Activated CD4-positive, alpha-beta T cell treated with anti-CD3 and anti-CD28 coated beads for 1 hour (primary cell): ENCODE measurements around the gene CORO2A.
"Not testable (repeated sequence)": the region's sequence is repeated elsewhere in the genome, so short reads cannot be mapped to it uniquely, and the experiment has no call there.

Source experiments
- DNase-seq: peaks from one replicate; pipeline ENCODE4 v3.0.0-alpha.2; 2020

Gene CORO2A

DNA sequence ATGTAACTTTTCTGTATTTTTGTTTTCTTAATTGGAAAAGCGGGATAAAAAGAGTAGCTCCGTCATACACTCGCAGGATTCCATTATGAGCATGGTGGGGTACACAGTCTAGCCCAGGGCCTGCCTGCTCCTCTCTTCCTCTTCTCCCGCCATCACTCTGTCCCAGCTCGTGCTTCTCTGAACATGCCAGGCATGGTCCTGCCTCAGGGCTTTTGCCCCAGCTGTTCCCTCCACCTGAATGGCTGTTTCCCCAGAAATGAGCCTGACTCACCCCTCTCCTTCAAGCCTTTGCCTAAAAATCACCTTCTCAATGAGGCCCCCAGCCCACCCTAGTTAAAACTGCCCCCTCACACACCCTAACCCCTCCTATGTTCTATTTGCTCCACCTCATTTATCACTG lies 4.5 kb downstream of the CORO2A start:
- DNase-seq = no peak

DNA sequence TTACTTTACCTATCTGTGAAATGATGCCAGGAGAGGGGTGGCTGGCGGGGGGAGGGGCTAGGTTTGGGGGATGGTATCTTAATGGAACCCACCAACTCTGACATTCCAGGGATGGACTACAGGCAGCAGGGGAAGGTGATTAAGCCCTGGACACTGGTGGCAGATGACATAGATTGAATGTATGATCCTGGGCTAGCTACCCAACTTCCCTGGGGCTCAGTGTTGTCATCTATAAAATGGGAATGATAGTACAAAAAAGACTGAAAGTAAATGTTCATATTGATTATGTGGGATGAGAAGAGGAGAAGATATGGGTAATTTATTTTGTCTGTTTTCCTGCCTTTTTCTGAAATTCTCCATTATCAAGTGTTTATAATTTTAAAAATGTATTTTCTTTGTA lies 6.2 kb downstream of the CORO2A start:
- DNase-seq = no peak

DNA sequence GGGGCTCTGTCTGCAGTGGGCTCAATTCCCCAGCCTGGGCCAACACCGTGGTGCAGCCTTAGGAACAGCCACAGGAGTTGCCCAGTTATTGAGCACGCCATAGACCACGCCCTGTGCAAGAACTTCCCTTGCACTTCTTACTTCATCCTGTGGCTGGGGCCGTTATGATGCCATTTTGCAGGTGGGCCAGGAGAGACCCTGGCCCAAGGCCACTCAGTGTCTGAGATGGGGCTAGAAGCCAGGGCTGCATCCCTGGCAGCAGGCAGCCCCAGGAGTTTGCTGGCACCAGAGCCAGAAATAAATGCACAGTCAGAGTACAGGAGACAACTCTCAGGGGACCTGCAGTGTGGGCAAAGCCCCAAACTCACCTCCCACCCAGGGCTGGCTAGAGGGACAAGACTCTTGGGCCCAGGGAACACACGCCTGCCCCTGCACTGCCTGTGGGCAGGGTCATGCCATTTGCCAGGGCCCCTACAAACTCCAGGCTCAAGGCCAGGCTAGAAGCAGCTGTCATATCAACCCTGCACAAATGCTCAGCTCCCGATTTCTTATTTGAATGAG lies 6.7 kb downstream of the CORO2A start:
- no peak for DNase-seq

DNA sequence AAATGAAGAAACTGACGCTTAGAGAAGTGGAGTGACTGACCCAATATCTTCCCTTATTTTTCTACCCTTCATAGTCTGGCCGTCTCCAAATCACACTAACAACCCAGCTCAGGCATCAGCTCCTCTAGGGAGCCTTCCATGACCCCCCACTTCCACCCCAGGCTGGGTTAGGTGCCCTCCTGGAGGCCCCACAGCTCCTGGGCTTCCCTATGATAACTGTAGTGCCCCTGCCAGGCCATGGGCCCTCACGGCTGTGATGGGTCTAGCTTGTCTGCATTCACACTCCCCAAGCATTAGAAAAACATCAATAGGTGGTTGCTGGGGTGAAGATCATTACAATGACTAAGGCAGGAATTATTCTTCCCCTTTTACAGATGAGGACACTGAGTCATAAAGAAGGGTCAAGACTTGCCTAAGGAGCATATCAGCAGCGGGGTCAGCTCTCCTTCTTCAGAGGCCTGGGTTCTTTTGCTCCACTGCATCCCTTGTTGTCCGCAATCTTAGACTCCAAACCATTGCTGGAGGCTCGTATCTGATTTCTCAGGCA lies 7.3 kb downstream of the CORO2A start:
- no peak for DNase-seq

DNA sequence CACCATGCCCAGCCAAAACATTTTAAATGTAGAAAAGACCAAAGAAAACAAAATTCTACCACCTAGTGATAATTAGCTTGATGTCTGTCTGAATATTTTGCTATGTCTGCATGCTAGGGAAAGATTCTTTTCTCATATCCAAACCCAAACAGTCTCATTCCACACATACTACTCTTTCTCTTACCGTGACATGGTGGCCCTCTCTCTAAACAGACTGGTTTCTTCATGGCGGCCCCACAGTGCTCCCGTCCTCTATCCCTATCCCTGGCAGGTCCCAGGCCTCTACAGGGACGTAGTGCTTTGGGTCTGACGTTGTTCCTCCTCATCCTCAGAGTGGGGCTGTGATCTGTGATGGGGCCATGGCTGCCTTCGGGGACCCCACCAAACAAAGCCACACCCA lies 8.1 kb downstream of the CORO2A start:
- no peak for DNase-seq

DNA sequence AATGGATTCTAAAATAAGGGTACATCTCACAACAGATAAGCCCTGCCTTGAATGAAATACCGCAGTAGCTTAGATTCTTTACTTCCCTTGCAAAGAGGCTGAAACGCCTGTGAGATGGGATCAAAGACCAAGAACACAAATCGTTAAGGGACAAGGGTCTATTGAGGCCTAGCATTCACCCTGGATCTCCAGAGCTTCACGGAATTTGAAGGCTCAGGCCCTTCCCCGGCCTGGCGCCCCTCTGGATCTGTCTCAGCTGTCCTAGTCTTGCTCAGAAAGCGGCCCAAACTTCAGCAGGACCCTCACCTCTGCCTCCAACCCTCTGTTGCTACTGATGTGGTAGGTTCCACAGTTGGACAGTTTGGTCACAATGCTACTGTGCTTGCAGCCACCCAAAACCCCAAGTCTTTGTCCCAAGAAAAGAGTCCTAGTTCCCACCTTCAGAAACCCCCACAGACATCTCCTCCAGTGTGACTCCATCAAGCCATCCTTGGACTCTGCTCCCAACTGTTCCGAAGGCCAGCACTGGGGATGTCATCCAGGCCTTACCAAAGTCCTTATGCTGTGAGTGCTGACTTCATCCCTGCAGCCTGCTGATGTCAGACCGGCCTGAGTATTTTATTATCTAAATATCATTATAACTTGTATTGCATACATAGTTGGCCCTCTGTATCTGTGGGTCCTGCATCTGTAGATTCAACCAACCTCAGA lies 9.4 kb downstream of the CORO2A start:
- DNase-seq = no peak

DNA sequence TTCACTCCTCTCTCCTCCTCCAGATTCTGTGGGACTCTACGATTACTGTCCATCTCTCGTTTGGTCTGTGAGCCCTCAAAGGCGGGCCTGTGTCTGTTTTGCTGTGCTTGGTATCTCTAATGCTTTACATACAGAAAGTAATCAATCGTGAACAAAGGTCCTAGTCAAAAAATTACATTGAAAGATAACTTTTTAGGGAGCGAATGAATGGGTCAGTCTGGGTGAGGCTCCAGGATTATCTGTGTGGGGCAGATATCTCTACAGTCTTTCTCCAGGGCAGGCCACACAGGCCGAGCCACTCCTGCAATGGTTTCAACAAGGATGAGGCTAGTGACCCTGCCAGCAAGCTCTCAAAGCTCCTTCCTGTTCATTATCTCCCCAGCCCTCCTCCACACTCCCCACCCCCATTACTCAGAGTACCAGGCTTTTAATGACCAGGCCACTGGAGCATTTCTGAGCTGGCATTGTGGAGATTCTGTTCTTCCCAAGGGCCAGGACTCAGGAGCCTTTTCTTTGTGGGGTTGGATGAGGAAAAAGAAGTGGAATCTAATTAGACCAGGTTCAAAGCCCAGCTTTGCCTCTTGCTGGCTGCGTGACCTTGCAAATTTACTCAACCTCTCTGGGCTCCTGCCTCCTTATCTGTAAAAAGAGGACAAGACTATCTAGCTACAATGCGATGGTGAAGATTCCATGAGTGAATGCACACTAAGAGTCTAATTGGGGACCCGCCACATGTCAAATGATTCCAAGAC lies 10.2 kb downstream of the CORO2A start:
- DNase-seq = no peak

DNA sequence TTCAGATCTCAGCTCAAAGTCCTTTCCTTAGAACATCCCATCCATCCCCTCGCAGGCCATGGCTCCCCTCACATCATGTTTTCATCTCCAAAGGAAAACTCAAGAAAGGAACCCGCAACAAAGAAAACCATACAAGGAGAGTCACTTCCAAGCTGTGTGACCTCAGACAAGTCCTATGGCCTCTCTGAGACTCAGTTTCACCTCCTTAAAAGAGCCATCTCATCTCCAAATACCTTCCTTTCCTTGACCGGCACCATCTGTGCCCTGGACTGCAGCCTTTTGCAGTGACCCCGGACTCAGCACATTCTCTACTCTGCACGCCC lies 10.7 kb downstream of the CORO2A start:
- DNase-seq = no peak

DNA sequence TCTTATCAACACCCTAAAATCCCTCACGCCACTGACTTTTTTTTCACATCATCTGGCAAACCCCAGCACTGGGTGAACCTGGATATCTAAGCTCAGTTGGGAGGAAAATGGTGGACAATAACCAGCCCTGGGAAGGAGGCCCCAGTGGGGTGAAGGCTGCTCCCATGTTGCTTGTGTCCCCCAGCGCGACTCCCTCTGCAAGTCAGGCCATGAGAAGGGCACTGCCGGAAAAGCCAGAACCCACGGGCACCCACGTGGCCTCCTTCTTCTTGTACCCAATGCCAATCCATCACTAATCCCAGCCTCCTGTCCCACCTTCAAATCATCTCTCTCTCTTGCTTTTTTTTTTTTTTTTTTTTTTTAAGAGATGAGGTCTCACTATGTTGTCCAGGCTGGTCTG lies 11.4 kb downstream of the CORO2A start:
- DNase-seq = no peak

DNA sequence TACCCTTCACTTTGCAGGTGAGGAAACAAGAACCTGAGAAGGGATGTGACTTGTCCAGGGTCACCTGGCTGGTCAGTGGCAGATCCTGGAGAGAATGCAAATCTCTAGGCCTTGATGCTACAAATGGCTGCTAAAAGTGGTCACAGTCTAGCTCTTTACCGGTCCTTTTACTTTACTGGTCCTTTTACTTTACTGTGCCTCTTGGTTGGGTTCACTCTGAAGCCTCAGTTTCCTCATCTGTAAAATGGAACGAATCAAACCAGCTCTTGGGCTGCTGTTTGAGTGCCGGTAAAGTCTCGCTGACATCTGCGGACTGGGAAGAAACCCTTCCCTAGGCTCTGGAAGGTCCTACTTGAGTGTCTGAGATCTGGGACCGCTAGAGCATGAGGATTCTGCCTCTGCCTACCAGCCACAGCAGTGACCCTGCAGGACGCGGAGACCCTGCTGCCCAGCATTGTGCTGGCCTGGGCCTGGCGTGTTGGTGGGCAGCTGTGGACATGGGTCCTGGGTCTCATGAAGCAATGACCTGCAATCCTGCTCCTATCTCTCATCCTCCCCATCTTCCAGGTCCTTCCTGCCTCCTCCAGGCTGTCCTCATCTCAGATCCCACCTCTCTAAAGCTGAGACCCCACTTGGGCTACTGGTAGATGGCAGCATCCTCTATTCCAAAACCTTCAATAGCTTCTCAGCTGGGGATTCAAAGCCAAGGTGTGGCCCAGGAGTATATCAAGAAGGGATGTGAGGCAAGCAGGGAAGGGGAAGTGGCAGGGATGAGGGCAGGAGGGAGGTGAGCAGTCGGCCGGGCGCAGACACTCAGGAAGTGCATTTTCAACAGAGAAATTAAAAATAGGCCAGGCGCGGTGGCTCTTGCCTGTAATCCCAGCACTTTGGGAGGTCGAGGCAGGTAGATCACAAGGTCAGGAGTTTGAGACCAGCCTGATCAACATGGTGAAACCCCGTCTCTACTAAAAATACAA lies 13.3 kb downstream of the CORO2A start:
- no peak for DNase-seq

DNA sequence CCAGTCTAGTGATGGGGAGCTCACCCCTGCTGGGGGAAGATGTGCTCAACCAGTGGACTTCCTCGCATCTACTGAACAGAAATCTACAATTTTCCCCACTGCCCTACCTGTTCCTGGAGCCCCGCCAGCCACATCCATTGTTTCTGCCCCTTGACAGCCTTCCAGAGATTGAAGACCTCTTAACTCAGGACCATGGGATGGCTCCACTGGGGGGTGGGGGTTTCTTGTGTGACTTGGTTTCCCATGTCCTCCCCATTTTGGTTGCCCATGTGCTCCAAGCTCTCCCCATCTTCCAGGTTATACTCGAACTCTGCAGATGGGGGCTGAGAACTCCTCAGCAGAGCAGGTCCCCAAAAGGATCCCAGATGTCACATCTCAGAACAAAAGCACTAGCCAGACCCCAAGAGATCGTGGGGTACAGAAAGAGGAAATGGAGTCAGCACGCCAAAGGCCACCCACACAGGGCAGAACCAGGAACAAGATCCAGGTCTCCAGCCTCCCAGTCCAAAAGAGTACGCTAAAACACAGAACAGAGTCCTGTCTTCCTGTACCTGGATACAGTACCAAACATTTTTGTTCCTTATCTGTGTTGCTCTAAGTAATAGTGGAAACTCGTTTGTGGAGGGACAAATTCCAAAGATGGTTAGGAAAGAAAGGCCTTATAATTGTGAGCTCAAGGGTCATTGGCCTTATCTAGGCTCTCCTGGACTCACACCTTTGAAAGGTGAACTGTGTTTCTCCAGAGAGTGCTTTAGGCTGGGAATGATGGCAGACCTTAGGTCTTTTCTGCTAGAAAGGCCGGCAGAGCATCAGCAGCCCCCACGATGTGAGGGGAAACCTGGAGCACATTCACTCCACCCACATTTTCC lies 15.8 kb downstream of the CORO2A start:
- no peak for DNase-seq

DNA sequence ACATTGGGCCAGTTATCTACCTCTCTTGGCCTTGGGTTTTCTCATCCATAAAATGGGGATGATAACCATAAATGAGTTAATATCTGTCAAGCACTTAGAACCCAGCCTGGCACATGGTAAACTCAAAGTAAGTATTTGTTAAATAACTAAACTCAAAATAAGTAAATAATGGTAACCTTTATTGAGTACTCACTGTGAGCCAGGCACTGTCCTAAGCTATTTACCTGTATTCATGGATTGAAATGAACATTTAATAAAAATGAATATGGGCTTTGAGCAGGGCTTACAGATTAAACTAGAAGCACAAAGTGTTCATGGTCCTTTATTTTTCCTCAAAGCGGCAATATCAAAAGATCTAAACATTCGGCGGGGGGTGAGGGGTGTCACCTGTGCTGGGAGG lies 16.7 kb downstream of the CORO2A start:
- no peak for DNase-seq

DNA sequence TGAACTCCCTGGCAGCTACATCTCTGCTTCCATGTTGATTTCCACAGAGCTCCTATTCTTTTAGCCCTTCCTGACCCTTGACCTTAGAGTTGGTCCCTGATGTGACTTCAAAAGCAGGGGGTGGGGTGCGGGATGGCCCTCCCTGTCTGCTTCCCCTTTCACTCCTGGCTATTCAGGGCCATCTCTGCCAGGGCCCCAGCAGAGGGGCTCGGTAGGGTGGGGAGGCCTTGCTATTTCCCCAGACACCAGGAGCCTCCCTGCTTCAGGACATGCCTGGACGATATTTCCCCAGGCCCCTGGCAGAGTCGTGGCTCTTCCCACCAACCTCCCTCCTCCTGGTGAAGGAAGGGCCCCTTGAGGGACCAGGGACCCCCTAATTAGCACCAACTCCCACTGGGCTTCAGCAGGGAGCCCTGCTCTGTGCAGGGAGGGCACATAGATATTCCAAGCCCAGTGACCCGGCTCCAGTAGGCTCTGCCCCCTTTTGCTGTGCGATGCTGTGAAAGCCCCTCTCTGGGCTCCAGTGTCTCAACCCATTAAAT lies 17.3 kb downstream of the CORO2A start:
- no peak for DNase-seq

DNA sequence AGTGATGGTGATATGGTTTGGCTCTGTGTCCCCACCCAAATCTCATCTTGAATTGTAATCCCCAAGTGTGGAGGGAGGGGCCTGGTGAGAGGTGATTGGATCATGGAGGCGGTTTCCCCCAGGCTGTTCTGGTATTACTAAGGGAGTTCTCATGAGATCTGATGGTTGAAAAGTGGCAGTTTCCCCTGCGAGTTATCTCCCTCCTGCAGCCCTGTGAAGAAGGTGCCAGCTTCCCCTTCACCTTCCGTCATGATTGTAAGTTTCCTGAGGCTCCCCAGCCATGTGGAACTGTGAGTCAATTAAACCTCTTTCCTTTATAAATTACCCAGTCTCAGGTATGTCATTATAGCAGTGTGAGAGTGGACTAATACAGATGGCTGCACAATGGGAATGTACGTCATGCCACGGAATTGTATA lies 17.9 kb downstream of the CORO2A start:
- not testable (repeated sequence) for DNase-seq

DNA sequence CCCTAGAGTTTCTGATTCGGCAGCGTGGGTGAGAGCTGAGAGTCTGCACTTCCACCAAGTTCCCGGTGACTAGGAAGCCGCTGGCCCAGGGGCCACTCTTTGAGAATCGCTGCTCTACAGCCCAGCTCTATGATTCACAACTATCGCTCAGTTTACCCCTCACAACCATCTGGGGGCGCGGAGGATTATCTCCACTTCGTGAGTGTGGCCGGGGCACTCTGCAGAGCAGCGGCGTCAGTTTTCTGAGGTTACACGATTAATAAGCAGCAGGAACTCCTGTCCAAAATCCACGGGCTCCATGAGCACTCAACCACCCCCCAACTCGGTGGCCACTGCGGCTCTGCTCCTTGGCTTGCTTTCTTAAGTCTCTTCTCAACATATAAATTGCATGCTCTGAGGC lies 19.3 kb downstream of the CORO2A start:
- DNase-seq = no peak

DNA sequence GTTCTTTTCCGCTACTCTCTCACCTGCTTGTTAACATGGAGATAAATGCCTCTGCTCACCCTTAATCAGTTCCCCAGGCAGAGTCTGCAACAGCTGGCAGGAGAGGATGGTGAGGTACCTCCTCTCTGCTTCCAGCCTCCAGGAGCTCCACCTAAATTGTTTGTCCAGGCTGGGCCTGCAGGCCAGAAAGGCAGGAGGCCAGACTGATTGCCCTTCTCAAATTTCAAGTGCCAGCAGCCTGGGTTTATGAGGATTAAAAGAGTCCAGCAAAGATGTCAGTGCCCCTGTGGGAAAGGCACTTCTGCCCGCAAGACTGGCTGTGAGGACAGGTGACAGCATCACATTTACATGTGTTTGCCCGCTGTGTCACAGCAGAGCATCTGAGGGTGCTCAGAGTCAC lies 19.8 kb downstream of the CORO2A start:
- DNase-seq = no peak

DNA sequence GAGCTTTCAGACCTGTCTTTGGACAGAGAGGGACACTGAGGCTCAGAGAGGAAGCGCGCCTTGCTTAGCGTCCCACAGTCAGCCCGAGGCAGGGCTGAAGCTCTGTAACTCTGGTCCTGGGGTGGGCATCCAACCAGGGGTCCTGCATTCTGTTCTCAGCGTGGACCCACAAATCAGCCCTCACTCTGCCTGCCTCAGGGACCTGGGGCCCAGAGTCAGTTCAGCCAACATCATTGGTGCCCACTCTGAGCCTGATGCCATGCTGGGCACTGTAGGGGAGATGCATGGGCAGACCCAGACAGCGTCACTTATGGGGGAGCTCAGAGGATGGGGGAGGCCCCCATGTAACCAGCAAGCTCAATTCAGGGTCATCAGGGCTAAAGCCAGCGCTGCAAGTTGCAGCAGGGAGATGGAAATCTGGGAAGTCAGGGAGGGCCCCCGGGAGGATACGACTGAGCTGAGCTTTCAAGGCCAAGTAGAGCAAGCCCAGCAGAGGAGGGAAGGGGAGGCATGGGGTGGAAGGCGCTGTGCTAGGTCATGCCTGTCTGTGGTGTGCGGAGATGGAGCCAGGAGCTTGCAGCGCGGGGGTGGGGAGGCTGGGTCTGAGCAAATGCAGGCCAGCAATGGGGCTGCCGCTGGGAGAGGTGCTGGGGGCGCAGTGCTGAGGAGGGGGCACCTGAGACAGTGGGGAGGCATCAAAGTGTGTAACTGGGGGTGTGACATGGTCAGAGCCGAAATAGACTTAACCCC lies 21.1 kb downstream of the CORO2A start:
- no peak for DNase-seq

DNA sequence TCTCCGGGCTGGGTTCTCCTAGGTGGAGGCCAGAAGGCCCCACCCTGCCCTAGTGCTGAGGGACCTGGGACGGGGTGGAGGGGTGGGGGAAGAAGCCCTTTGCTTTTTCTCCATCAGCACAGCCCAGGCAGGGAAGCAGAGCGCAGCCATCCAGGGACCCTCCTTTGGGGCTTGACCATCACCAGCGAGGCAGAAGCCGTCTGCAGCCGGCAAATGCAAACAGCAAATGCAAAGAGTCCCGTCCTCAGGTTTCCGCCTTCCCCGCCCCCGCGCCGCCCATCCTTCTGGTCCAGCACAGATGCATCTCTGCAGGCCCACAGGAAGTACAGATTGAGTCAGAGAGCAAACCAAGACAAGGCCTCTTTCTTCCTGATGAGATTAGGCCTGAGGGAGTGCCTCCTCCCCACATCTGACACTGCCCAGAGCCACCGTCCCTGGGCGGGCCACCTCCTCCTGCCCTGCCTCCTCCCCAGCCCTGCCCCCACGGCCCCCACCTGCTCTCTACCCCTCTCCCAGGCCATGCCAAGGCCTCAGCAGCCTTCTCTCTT lies 23.4 kb downstream of the CORO2A start:
- DNase-seq = no peak

DNA sequence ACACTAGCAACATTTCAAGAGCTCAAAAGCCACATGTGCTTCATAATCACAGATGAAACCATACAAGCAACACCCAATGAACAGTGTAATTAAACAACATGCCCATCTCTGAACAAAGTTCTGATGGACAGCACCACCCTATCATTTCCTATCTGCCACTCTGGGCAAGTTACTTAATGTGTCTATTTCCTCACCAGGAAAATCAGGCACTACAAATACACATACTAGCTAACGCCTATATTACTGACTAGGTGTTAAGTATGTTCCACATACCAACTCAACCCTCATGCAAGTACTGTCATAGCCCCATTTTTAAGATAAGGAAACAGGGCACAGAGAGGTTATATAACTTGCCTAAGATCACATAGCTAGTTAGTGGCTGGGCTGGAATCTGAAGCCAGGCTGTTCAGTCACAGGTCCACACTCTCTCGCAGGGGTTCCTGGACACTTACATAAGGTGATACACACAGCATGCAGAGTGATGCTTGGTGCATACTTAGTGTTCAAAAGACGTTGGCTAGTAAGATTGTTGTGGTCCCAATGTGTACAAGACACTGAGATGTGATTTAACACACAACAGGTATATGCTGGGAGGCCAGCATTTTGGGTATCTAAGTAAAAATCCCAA lies 24.2 kb downstream of the CORO2A start:
- no peak for DNase-seq

DNA sequence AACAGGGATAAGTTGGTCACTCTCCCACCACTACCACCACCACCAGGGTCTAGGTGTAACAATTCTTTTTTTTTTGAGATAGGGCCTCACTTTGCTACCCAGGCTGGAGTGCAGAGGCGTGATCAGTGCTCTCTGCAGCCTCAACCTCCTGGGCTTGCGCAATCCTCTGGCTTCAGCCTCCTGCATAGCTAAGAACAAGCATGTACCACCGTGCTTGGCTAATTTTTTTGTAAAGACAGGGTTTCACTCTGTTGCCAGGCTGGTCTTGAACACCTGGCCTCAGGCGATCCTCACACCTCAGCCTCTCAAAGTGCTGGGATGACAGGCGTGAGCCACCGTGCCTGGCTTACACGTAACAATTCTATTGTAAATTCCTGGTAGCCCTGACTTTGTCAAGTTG lies 27.5 kb downstream of the CORO2A start:
- no peak for DNase-seq
